ENCODE measurements around the gene KCNN3. TPM values are rescaled to one million over a fixed set of nuclear protein-coding genes. Genes with fewer than 3 reads are reported as not detected.

KCNN3 gene
- total and polyA plus RNA-seq, 2 of the 8 experiments (the other 6 are each of a cell fraction or from before 2014, with no cell fraction given) = 2.8 to 3.7 TPM

DNA sequence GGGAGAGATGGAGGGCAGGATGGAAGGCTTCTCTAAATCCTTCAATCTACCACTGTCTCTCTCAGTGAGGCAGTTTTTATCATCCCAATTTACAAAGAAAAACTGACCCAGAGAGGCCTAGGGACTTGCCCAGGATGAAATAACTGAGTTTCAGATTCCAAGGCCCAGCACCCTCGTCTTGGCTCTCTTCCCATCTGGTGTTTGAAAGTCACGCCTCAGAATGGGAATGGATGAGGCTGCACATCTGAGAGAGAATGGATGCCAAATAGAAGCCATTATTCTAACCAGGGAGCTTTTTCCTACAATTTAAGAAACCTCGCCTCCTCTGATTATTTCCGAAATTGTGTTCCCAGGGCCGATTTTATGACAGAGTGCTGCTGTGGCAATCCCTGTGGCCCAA lies 10.6 kb upstream of the KCNN3 start (continued):
- TF ChIP-seq CEBPB (IDR thresholded peaks at IDR 0.05; ENCODE audit: low read depth, low read length) = no peak
- no peak for TF ChIP-seq KDM1A (IDR thresholded peaks at IDR 0.05; ENCODE audit: borderline replicate concordance, low read length)
- TF ChIP-seq EGR1 (IDR thresholded peaks at IDR 0.05; ENCODE audit: borderline replicate concordance, low read depth, low read length) = no peak
- no peak for TF ChIP-seq TBP (IDR thresholded peaks at IDR 0.05; ENCODE audit: low read depth, low read length)
